ENCODE data around the gene MS4A6A.
"Not testable (repeated sequence)": the region's sequence is repeated elsewhere in the genome, so short reads cannot be mapped to it uniquely, and the experiment has no call there.

The MS4A6A gene

GRCh38 chr11:60182541-60183330 lies at the start of gene MS4A6A:
Gene MS4A6A, minus strand, starts transcription at chr11:60183083. Its CDS starts 1,356 bp downstream, at chr11:60181727.
- no peak for DNase-seq

- no peak for DNase-seq
Observed at GRCh38 chr11:60230681-60231080, 47.8 kb upstream of the MS4A6A start.

- DNase-seq = no peak
Observed at GRCh38 chr11:60222141-60222540, 39.3 kb upstream of the MS4A6A start.

GRCh38 chr11:60221692-60222091 lies 38.8 kb upstream of the MS4A6A start:
- no peak for DNase-seq

- DNase-seq = no peak
Observed at GRCh38 chr11:60221181-60221580, 38.3 kb upstream of the MS4A6A start.

- no peak for DNase-seq
Observed at GRCh38 chr11:60214386-60214785, 31.5 kb upstream of the MS4A6A start.

GRCh38 chr11:60211206-60211605 lies 28.3 kb upstream of the MS4A6A start:
- DNase-seq = no peak

- DNase-seq = no peak
Observed at GRCh38 chr11:60209977-60210376, 27.1 kb upstream of the MS4A6A start.

- DNase-seq = no peak
Observed at GRCh38 chr11:60208951-60209350, 26.1 kb upstream of the MS4A6A start.

- no peak for DNase-seq
Observed at GRCh38 chr11:60208146-60208895, 25.4 kb upstream of the MS4A6A start.

GRCh38 chr11:60206616-60207015 lies 23.7 kb upstream of the MS4A6A start:
- no peak for DNase-seq

GRCh38 chr11:60204922-60205321 lies 22.0 kb upstream of the MS4A6A start:
- no peak for DNase-seq

GRCh38 chr11:60201334-60201733 lies 18.5 kb upstream of the MS4A6A start:
- not testable (repeated sequence) for DNase-seq

GRCh38 chr11:60197442-60197841 lies 14.6 kb upstream of the MS4A6A start:
- DNase-seq = no peak

GRCh38 chr11:60195923-60196368 lies 13.1 kb upstream of the MS4A6A start:
- no peak for DNase-seq

- no peak for DNase-seq
Observed at GRCh38 chr11:60194511-60194910, 11.6 kb upstream of the MS4A6A start.

GRCh38 chr11:60193687-60194433 lies 11.0 kb upstream of the MS4A6A start:
- peak; percentile 43 for DNase-seq

GRCh38 chr11:60192564-60192963 lies 9.7 kb upstream of the MS4A6A start:
- not testable (repeated sequence) for DNase-seq

- DNase-seq = not testable (repeated sequence)
Observed at GRCh38 chr11:60188481-60188880, 5.6 kb upstream of the MS4A6A start.

- not testable (repeated sequence) for DNase-seq
Observed at GRCh38 chr11:60186128-60186527, 3.2 kb upstream of the MS4A6A start.

GRCh38 chr11:60185512-60185827 lies 2.6 kb upstream of the MS4A6A start:
- DNase-seq = not testable (repeated sequence)

GRCh38 chr11:60184824-60185511 lies 2.1 kb upstream of the MS4A6A start:
- no peak for DNase-seq
